Measurements from ENCODE around the gene FZR1.

The FZR1 gene

DNA sequence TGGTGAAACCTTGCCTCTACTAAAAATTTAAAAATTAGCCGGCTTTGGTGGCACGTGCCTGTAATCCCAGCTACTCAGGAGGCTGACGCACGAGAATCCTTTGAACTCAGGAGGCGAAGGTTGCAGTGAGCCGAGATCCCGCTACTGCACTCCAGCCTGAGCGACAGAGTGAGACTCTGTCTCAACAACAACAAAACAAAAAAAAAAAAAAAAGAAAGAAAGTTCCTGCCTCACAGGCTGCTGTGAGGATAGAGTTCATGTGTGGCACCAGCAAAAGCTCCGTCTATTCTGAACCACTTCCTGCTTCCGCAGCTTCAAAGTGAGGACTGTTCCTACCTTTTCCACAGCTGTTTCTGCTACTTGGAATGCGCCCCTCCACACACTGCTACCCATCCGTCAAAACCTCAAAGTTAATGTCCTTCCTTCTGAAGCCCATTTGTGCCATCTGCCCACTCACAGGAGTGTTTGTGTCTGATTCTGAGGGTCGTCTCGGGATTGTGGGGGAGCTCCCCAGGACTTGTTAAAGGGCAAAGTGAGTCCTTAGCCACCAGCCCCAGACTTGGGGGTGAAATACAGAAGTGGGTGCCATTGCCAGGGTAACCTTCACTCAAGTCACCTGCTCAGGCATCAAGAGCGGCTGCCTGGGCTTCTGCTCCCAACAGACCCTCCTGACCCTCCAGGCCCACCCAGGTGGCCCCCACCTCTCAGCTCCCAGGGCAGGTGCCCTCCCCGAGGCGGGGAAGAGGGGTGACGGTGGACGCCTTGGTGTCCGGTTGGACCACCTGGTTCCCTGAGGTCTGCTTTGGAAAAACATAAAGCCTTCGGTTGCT, 48.4 kb downstream of the FZR1 start:
- H3K4me3 ChIP-seq (ENCODE audit: control insufficient read depth, low read depth, low read length): no peak overlapping the region
- TF ChIP-seq, protein P1, sequence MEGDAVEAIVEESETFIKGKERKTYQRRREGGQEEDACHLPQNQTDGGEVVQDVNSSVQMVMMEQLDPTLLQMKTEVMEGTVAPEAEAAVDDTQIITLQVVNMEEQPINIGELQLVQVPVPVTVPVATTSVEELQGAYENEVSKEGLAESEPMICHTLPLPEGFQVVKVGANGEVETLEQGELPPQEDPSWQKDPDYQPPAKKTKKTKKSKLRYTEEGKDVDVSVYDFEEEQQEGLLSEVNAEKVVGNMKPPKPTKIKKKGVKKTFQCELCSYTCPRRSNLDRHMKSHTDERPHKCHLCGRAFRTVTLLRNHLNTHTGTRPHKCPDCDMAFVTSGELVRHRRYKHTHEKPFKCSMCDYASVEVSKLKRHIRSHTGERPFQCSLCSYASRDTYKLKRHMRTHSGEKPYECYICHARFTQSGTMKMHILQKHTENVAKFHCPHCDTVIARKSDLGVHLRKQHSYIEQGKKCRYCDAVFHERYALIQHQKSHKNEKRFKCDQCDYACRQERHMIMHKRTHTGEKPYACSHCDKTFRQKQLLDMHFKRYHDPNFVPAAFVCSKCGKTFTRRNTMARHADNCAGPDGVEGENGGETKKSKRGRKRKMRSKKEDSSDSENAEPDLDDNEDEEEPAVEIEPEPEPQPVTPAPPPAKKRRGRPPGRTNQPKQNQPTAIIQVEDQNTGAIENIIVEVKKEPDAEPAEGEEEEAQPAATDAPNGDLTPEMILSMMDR (conservative IDR thresholded peaks at IDR 0.05; ENCODE audit: control insufficient read depth, insufficient read depth, low read depth, low read length): no peak
- DNase-seq (ENCODE audit: low read depth): no peak

GRCh38 chr19:3555653-3556422, 49.7 kb downstream of the FZR1 start:
- no peak for DNase-seq (ENCODE audit: low read depth)
- TF ChIP-seq, protein P1 (conservative IDR thresholded peaks at IDR 0.05; ENCODE audit: control insufficient read depth, insufficient read depth, low read depth, low read length): no peak
- H3K4me3 ChIP-seq (ENCODE audit: control insufficient read depth, low read depth, low read length): peak overlapping the region; percentile 72

DNA sequence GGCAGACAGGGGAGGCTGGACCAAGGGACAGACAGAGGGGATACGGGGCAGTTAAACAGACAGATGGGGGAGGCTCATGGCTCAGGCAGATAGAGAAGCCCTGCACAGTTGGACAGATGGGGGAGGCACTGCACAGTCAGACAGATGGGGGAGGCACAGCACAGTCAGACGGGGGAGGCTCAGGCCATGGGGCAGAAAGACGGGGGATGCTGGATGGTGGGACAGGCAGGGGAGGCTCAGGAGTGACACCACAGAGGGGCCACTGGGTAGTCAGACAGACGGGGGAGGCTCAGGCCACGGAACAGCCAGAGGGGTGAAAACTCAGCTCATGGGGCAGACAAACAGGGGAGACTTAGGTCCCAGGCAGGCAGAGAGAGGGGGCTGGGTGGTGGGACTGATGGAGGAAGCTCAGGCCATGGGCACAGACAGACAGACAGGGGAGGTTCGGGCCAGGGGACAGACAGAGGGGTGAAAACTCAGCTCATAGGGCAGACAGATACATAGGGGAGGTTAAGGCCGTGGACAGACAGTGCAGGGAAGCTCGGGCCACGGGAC, 50.4 kb downstream of the FZR1 start:
- TF ChIP-seq, protein P1 (conservative IDR thresholded peaks at IDR 0.05; ENCODE audit: control insufficient read depth, insufficient read depth, low read depth, low read length): no peak

DNA sequence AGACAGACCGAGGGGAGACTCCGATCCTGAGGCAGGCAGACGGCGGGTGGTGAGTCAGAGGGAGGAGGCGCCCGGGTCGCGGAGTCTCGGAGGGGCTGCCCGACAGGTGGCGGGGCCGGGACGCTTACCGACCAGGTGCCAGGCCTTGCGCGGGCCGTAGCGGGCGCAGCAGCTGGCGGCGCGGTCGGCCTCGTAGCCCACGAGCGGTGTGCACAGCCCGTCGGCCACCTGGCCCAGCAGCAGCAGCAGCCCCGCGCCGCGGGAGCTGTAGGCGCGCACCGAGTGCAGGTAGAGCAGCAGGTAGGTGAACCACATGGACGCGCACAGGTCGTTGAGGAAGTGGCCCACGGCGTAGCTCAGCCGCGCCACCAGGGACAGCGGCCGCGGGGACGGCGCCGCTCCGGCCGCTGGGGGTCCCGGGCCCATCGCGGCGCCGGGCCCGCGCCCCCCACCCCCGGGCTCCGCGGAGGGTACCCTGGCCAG, 50.9 kb downstream of the FZR1 start:
- DNase-seq (ENCODE audit: low read depth): no peak
- H3K4me3 ChIP-seq (ENCODE audit: control insufficient read depth, low read depth, low read length): peak overlapping the region; percentile 72
- TF ChIP-seq, protein P1 (conservative IDR thresholded peaks at IDR 0.05; ENCODE audit: control insufficient read depth, insufficient read depth, low read depth, low read length): no peak

More for the DNA sequence above, 50.4 kb downstream of the FZR1 start:
- H3K4me3 ChIP-seq (ENCODE audit: control insufficient read depth, low read depth, low read length): peak overlapping the region; percentile 72
- no peak for DNase-seq (ENCODE audit: low read depth)

DNA sequence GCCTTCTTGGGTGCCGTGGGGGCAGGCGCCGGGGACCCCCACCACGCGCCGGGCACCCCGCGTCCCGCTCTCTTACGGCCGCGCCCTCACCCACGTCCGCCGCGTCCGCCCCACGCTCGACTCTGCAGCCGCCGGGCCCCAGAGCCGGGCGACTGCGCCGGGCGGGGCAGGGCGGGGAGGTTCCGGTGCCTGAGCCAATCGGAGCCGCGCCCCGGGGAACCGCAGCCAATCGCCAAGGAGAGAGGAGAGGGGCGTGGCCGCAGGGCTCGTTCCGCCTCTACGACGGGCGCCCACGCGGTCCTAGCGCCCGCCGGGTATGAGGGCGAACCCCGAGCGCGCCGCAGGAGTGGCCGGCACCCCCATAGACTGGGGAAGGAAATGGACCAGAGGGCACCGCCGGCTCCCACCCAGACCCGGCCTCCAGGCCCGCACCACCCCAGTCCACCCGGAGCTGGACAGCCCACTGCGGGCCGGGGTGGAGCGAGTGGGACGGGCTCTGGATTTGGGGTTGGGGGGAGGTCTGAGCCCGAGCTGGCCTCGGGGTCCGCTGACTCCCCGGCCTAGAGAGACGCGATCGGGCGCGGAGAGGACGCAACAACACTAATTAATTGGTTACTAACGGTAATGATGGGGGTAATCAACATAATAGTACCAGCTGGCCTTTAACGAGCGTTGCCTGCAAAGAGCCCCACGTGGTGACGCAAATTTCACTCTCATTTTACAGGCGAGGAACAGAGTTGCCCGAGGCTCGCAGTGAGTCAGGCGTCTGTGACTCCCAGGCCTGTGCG, 51.5 kb downstream of the FZR1 start, which contains the start of gene MFSD12:
Gene MFSD12, minus strand, starts transcription at position 126 of the 788 bp plus-strand sequence. CDS start 183 bp downstream, outside the sequence.
- TF ChIP-seq, protein P1 (conservative IDR thresholded peaks at IDR 0.05; ENCODE audit: control insufficient read depth, insufficient read depth, low read depth, low read length): no peak
- H3K4me3 ChIP-seq (ENCODE audit: control insufficient read depth, low read depth, low read length): peak within 1 kb of the TSS; percentile 72
- DNase-seq (ENCODE audit: low read depth): peak; percentile 91

Data from fibroblast of mammary gland (primary cell).